ENCODE data around the gene FPGS.

GRCh38 chr9:127855522-127855921 is 52.8 kb downstream of the FPGS start:
- no peak for TF ChIP-seq CTCF (IDR thresholded peaks at IDR 0.05; ENCODE audit: low read depth, low read length, poor library complexity, severe bottlenecking)
- no peak for TF ChIP-seq EZH2phosphoT487 (IDR thresholded peaks at IDR 0.05; ENCODE audit: borderline replicate concordance, low read length)

Measured in DOHH2 (cell line).